ENCODE results near the gene ADAMTSL2. TPM values are rescaled to one million over a fixed set of nuclear protein-coding genes. Genes with fewer than 3 reads are reported as not detected.
A peak's percentile ranks its signal among the peaks of the same experiment; 100 is the strongest.

ADAMTSL2 gene
- total and polyA plus RNA-seq, 8 donors, result 8.0 to 18.5 (median 12.3) TPM

DNA sequence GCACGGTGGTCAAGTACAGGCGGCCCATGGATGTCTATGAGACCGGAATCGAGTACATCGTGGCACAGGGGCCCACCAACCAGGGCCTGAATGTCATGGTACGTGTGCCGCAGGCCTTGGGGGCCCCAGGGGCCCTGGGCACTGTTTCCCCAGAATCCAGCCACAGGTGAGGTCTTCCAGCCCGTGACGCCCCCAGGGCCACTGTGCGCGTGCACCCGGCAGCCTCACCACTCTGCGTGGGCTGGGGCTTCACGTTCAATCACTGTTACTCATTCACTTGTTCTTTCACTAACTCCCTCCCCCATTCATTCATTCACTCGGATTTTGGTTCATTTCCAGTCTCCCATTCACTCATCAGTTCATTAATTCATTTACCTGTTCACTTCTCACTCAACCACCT, 12.6 kb downstream of the ADAMTSL2 start:
- Histone ChIP-seq H3K36me3 (no peaks in the 10 kb centered on the region), H3K4me3 (no peak overlapping the region), H3K9me3 (no peaks in the 10 kb centered on the region), H3K27ac (no peak overlapping the region), H3K4me1 (peaks cover 10 to 36% of the 10 kb centered on the region in 2 donors), H3K27me3 (no peaks in the 10 kb centered on the region)
- no peak for DNase-seq
- intact Hi-C loops (cut with DNase I), result no loop called here
- no peak for ATAC-seq
- TF ChIP-seq, protein P1, sequence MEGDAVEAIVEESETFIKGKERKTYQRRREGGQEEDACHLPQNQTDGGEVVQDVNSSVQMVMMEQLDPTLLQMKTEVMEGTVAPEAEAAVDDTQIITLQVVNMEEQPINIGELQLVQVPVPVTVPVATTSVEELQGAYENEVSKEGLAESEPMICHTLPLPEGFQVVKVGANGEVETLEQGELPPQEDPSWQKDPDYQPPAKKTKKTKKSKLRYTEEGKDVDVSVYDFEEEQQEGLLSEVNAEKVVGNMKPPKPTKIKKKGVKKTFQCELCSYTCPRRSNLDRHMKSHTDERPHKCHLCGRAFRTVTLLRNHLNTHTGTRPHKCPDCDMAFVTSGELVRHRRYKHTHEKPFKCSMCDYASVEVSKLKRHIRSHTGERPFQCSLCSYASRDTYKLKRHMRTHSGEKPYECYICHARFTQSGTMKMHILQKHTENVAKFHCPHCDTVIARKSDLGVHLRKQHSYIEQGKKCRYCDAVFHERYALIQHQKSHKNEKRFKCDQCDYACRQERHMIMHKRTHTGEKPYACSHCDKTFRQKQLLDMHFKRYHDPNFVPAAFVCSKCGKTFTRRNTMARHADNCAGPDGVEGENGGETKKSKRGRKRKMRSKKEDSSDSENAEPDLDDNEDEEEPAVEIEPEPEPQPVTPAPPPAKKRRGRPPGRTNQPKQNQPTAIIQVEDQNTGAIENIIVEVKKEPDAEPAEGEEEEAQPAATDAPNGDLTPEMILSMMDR (IDR thresholded peaks at IDR 0.05), result no peak

DNA sequence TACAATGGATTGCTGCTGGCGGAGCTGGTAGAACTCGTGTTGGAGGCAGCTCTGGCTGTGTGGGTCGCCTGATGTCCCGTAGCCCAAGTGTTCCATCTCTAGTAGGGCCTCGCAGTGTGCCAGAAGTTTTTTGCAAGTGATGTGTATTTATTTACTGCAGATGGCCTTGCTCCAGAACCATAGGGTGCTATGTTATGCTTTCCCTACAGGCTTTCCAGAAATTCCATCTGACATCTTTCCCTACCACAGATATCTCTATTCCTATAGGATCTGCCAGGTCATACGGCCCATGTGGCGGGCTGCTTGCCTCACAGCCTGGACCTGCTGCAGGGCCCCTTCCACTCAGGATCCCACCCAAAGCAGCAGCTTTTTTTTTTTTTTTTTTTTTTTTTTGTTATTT, 16.9 kb downstream of the ADAMTSL2 start:
- ATAC-seq (no peak), DNase-seq (peak in 1 of 4 donors; percentile 81)
- Histone ChIP-seq H3K4me3 (no peak overlapping the region), H3K4me1 (peaks cover under 1 to 2% of the 10 kb centered on the region in 2 donors), H3K9me3 (no peaks in the 10 kb centered on the region), H3K27ac (no peak overlapping the region), H3K27me3 (no peaks in the 10 kb centered on the region), H3K36me3 (peaks cover 0 to 4% of the 10 kb centered on the region in 2 donors)
- TF ChIP-seq, protein P1 (IDR thresholded peaks at IDR 0.05), result no peak
- intact Hi-C loops (cut with DNase I), result no loop called here

DNA sequence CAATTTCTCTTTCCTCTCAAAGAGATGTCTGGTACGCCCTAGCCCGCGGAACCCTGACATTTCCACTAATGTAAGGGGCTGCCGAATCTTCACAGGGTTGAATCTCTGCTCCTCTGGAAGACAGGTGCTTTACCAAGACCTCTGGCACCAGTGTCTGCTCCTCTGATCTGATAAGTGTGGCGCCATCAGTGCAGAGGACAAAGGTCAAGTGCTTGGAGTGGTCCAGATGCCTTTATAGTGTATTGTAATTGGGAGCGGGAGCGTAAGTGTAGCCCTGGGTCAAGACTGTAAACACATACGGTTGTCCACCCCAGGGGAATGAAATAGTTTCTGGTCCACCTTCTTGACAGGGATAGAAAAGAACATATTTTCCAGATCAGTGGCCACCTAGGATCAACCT, 17.7 kb downstream of the ADAMTSL2 start:
- H3K9me3 ChIP-seq, result no peaks in the 10 kb centered on the region
- H3K27ac ChIP-seq, result no peak overlapping the region
- DNase-seq, result no peak
- no peak for ATAC-seq
- TF ChIP-seq, protein P1 (IDR thresholded peaks at IDR 0.05), result no peak
- peaks cover 0 to 4% of the 10 kb centered on the region in 2 donors for H3K36me3 ChIP-seq
- no peaks in the 10 kb centered on the region for H3K27me3 ChIP-seq
- intact Hi-C loops (cut with DNase I), result no loop called here
- H3K4me3 ChIP-seq, result no peak overlapping the region
- peaks cover 0 to 2% of the 10 kb centered on the region in 2 donors for H3K4me1 ChIP-seq

DNA sequence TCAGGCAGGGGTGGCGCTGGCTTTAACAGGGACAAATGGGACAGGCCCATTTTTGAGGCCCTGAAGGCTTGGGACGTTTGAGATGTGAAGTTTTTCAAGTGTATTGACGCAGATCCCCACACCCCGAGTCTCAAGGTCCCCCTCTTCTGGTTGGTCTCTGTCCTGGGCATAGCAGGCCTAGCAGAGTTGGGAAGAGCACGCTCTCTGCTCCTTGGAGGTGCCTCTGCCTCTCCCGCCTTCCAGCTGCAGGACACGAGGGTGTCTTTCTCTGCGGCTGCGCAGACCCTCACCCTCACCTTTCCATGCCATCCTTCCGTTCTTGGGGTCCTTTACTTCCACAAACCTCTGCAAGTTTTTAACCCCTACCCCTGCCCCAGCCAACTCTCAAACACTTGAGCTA, 18.6 kb downstream of the ADAMTSL2 start:
- no peak overlapping the region for H3K27ac ChIP-seq
- no peak overlapping the region for H3K4me3 ChIP-seq
- DNase-seq (no peak), ATAC-seq (no peak)
- peaks cover 0 to 4% of the 10 kb centered on the region in 2 donors for H3K36me3 ChIP-seq
- no peaks in the 10 kb centered on the region for H3K27me3 ChIP-seq
- H3K4me1 ChIP-seq, result peaks cover 6 to 11% of the 10 kb centered on the region in 2 donors
- TF ChIP-seq, protein P1 (IDR thresholded peaks at IDR 0.05), result no peak
- H3K9me3 ChIP-seq, result no peaks in the 10 kb centered on the region
- intact Hi-C loops (cut with DNase I), result no loop called here

DNA sequence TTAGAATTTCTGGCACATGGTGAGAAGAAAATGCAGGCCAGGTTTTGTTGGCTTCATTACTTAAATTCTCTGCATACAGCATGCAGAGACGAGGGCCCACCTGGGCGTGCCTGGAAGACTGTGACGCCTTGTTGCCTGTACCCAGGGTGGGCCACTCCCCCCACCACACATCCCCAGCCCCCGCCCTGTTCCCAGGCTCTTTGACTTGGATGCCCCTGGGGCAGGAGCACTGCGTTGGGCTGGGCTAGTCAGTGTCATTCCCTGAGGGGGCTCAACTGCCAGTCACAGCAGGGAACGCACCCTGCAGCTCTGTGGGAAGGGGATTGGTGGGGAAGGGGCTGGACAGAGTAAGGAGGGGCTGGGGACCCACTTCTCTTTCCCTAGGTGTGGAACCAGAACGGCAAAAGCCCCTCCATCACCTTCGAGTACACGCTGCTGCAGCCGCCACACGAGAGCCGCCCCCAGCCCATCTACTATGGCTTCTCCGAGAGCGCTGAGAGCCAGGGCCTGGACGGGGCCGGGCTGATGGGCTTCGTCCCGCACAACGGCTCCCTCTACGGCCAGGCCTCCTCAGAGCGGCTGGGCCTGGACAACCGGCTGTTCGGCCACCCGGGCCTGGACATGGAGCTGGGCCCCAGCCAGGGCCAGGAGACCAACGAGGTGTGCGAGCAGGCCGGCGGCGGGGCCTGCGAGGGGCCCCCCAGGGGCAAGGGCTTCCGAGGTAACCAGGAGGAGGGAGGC, 19.6 kb downstream of the ADAMTSL2 start:
- ATAC-seq (no peak), DNase-seq (no peak)
- intact Hi-C loops (cut with DNase I), result no loop called here
- H3K4me1 ChIP-seq, result peaks cover 16 to 20% of the 10 kb centered on the region in 2 donors
- H3K27ac ChIP-seq, result no peak overlapping the region
- peaks cover 0 to 4% of the 10 kb centered on the region in 2 donors for H3K36me3 ChIP-seq
- no peaks in the 10 kb centered on the region for H3K9me3 ChIP-seq
- no peak overlapping the region for H3K4me3 ChIP-seq
- no peaks in the 10 kb centered on the region for H3K27me3 ChIP-seq
- TF ChIP-seq, protein P1 (IDR thresholded peaks at IDR 0.05), result no peak

Measured in left lung (tissue), 10 donors.